Adrenal gland (tissue), 5 donors: ENCODE results near the gene ATP8B3.

ENCODE experiments used
- CTCF ChIP-seq, 6 experiments: fragments of 450-650 bp in 4 of 6; fragments of 200-600 bp in 2 of 6; sonication (generic) in 1 of 6; IDR thresholded peaks; 1 replicate in 5 of 6; 2 replicates in 1 of 6; pipeline versions ENCODE4 v1.5.1 to v1.8.0; 2016 to 2021; ENCODE audit warnings: antibody characterized with exemption in 6 of 6, mild to moderate bottlenecking in 2 of 6, moderate library complexity in 1 of 6
- POLR2A ChIP-seq, 2 donors: fragments of 450-650 bp; IDR thresholded peaks; one replicate each; pipeline ENCODE4 v1.6.1; 2017; ENCODE audit warnings: antibody characterized with exemption in 2 of 2, mild to moderate bottlenecking in 2 of 2, moderate library complexity in 1 of 2
- donor health status: DM: no; HTN: no; CAD: no.

GRCh38 chr19:1747285-1748114 lies 64.6 kb downstream of the ATP8B3 start:
- TF ChIP-seq POLR2A (IDR thresholded peaks at IDR 0.05), result no peak
- TF ChIP-seq CTCF (IDR thresholded peaks at IDR 0.05), result no peak
